LHCN-M2 (cell line): ENCODE measurements around the gene CCNJ. TPM values are rescaled to one million over a fixed set of nuclear protein-coding genes. Genes with fewer than 3 reads are reported as not detected.
"Not testable (repeated sequence)": the region's sequence is repeated elsewhere in the genome, so short reads cannot be mapped to it uniquely, and the experiment has no call there.

ENCODE experiments used
- DNase-seq: peaks from one replicate; pipeline ENCODE4 v3.0.0-alpha.2; 2012; ENCODE audit warnings: low read depth
- polyA plus RNA-seq: library from polyadenylated mRNA; unstranded; fragments of >200 nt; gene quantifications from one replicate; pipeline ENCODE4 v1.2.1, GENCODE V29; 2012; ENCODE audit warnings: missing spikeins
- total RNA-seq: library from RNA; depleted of rRNA; stranded (reverse); fragments of >200 nt; gene quantifications from 2 replicates; pipeline ENCODE4 v1.2.3, GENCODE V29; 2014; rRNA removed

The CCNJ gene
- 2.1 and 5.0 TPM in 2 replicates for total RNA-seq
- 1.6 TPM for polyA plus RNA-seq

DNA sequence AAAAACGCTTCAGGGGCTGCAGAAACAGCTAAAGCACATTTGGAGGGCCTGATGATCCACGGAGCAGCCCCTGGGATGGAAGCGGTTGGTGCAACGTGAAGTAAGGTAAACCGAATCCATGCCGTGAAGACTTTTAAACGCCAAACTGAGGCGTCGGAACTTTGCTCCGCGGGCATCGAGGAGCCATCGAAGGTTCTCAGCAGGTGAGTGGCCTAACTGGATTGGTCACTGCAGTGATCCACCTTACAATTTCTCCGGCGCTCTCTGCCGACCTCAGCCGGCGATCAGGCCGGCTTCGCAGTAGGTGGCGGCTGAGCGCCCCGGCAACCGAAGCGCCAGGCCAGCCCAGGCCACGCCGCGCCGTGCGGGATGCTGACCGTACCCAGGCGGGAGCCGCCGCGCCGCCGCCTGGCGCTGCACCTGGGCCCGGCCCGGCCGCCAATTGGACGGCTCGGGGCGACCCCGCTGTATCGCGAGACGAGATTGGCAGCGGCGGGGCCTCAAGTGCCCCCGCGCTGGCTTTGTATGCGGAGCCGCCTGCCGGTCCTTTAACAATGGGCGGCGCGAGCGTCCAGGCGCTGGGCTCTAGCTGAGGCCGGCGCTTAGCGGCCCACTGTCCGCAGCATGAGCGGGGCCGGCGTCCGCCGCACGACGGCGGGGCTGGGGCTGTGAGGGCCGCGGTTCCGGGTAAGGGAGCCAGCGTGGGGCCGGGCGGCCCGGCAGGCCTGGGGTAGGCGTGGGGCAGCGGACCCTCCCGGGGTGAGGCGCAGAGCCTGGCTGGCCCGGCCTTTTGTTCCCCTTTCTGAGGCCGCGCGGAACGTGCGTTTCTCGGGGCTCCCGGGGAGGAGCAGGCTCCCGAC lies at the start of gene CCNJ:
TSS of gene CCNJ (plus strand) at position 551 of the 860 bp plus-strand sequence. CDS start 811 bp downstream, outside the sequence.
- DNase-seq: peak; percentile 78

GRCh38 chr10:95994376-95994775 lies 49.0 kb upstream of the CCNJ start:
- DNase-seq: not testable (repeated sequence)

DNA sequence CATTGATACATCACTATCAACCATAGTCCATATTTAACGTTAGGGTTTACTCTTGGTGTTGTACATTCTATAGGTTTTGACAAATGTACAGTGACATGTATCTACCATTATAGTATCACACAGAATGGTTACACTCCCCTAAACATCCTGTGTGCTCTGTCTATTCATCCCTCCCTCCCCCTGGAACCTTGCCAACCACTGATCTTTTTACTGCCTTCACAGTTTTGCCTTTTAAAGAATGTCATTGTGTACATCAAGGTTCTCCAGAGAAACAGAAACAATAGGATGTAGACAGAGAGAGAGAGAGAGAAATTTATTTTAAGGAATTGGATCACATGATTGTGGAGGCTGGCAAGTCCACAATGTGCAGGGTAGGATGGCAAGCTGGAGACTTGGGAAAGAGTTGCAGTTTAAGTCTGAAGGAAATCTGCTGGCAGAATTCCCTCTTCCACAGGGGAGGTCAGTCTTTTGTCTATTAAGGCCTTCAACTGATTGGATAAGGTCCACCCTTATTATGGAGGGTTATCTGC lies 45.1 kb upstream of the CCNJ start:
- no peak for DNase-seq

DNA sequence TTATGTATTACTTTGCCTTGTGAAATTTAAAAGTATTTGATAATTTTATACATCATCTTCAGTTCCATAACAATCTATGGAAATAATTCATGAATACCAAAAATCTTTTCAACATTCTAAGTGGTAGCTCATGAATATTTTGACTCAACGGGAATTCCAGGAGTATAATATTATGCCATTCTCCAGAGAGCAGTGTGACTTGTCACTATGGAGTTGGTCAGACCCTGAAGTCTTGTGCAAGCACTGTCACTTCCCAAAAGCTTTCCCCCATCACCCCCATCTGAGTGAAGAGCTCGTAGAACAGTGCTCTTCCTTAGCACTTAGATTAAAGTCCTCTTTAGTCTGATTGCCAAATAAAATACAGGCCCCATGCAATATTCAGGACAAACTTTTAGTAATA lies 29.4 kb upstream of the CCNJ start:
- no peak for DNase-seq

GRCh38 chr10:96014473-96015102 lies 28.8 kb upstream of the CCNJ start:
- no peak for DNase-seq

- DNase-seq: peak; percentile 36
These were observed 26.1 kb upstream of the CCNJ start for GRCh38 chr10:96017191-96017687.

GRCh38 chr10:96021332-96021731 lies 22.1 kb upstream of the CCNJ start:
- DNase-seq: no peak

GRCh38 chr10:96022739-96023138 lies 20.6 kb upstream of the CCNJ start:
- no peak for DNase-seq

DNA sequence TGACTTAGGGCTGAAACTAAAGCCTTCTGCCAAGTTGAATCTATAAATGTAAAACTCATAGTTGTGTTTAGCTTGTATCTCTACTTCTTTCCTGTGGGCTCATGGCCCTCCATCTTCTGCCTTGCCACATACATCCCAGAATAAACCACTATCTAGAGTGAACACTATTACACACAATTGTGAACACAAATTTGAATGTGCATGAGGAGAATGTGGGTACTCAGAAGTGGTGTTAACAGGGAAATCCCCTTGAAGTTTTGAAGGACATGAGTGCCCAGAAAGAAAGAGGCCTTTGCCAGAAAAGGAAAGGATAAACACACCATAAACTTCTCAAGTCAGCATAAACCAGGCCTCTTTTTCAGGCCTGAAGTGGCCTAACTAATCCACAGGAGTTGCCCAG lies 20.2 kb upstream of the CCNJ start:
- DNase-seq: no peak

DNA sequence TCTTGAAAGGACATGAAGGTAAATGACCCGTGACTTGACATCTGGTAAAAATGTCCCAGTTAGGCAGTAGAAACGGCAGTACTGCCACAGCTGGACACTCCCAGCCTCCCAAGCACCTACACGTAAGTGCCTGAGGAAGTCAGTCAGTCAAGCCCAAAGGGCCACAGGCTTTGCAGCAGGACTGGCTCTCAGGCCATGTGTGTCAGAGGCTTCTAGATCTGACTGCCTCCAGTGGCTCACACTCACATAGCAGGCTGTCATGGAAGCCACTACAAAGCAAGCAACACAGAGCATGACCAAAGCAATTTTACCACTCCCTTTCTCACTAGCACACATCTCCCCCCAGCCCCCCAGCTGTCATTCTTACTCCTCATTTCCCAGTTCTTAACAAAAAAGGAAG lies 17.8 kb upstream of the CCNJ start:
- peak; percentile 11 for DNase-seq

DNA sequence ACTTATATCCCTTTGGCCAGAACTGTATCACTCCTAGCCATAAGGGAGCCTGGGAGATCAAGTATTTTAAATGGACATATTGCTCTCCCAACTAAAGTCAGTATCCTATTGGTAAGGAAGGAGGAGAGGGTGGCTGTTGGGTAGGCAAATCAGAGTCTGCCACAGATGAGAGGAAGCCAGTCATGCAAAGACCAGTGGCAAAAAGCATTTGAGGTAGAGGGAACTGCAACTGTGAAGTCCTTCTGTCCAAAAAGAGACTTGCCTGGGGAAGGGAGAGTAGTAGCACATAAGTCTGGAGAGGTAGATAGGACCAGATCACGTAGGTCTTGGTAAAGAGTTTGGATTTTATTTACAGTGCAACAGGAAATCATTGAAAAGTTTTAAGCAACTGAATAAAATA lies 8.8 kb upstream of the CCNJ start:
- no peak for DNase-seq

- peak; percentile 4 for DNase-seq
These were observed 4.7 kb upstream of the CCNJ start for GRCh38 chr10:96038476-96039387.

- DNase-seq: no peak
These were observed 2.2 kb upstream of the CCNJ start for GRCh38 chr10:96041146-96041545.

- peak; percentile 40 for DNase-seq
These were observed 721 bp downstream of the CCNJ start for GRCh38 chr10:96043893-96044715.

DNA sequence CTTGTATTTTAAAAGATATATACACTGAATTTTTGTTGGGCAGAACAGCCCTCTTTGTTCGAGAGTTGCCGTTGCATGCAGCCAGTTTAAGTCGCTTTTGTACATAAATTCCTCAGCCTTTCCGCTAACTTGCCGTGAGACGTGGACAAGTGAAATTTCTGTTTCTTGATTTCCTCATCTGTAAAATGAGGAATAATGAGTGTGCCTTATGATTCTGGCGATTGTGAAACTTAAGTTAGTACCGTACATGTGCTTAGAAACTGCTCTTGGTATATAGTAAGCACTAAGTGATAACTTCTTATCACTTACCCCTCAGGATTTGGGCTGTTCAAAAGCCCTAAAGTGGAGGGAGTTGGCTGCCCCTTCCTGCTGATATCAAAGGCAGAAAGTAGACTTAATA lies 1.4 kb downstream of the CCNJ start:
- DNase-seq: peak; percentile 18

DNA sequence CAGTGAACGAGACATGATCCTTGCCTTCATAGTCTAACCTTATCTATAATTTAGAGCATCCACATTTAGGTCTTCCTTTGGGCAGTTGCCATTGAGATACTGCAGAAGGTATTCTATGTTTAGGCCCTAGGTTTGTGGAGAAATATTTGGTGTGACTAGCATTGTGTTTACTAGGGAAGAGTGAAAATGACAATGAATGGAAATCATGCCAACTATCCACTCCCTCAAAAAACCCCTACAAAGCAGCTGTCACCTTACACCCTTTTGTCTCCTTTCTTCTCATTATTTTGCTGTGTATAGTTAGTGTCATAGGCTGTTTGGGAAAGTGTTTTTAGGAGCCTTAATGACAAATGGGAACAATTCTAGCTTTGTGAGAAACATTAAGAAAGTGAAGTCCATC lies 3.2 kb downstream of the CCNJ start:
- DNase-seq: no peak

GRCh38 chr10:96047004-96047649 lies 3.7 kb downstream of the CCNJ start:
- DNase-seq: peak; percentile 7

DNA sequence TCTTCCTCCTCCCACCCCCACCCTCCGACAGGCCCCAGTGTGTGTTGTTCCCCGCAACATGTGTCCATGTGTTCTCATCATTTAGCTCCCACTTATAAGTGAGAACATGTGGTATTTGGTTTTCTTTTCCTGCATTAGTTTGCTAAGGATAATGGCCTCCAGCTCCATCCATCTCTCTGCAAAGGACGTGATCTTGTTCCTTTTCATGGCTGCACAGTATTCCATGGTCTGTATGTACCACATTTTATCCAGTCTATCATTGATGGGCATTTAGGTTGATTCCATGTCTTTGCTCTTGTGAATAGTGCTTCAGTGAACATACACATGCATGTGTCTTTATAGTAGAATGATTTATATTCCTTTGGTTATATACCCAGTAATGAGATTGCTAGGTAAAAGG lies 4.5 kb downstream of the CCNJ start:
- DNase-seq: not testable (repeated sequence)

DNA sequence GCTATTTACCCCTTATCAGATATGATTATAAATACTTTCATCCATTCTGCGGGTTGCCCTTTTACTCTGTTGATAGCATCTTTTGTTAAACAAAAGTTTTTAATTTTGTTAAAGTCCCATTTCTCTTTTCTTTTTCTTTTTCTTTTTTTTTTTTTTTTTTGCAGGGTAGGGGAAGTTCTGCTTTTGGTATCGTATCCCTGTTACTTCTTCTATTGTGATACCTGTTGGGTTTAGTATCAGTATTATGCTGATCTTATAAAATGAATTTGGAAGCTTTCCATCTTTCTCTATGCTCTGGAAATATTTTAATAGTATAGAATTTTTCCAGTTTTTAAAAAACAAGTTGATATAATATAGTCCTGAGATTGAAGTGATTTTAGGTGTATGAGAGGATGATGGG lies 6.0 kb downstream of the CCNJ start:
- DNase-seq: no peak

DNA sequence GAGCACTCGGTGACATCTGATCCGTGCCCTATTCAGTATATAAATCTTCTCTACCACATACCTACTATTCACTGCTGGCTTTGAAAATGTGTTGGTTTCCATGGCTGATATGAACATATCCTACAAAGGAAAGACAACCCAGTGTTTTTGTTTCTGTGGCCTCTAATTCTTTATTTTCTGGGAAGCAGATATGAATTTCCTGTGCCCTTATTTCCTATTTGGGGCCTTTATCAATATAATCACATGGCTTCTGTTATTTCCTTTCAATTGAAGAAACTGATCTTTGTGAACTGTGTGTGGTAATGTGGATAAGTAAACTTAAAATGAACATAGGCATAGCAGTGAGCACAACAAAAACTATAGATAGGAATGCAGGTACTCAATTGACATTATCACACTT lies 10.6 kb downstream of the CCNJ start:
- DNase-seq: no peak
